Vagina (tissue), 2 donors: ENCODE measurements around the gene LRMDA. TPM values are rescaled to one million over a fixed set of nuclear protein-coding genes. Genes with fewer than 3 reads are reported as not detected.

Experiments used
- DNase-seq, 2 donors: peaks; one replicate each; pipeline ENCODE4 v3.0.0-alpha.2; 2017; ENCODE audit errors: extremely low spot score in 2 of 2
- H3K27ac ChIP-seq: fragments of 200-600 bp; sonication (generic); one replicate; pipeline ENCODE4 v1.5.1; 2019
- H3K27me3 ChIP-seq: fragments of 200-600 bp; sonication (generic); one replicate; pipeline ENCODE4 v1.5.1; 2019
- H3K36me3 ChIP-seq, 2 donors: fragments of 200-600 bp; sonication (generic); one replicate each; pipeline ENCODE4 v1.5.1; 2017 to 2019
- H3K4me1 ChIP-seq: fragments of 200-600 bp; sonication (generic); one replicate; pipeline ENCODE4 v1.5.1; 2019
- H3K4me3 ChIP-seq, 2 donors: fragments of 200-600 bp; sonication (generic); 1 replicate in 1 of 2; 2 replicates in 1 of 2; pipeline ENCODE4 v1.5.1; 2016 to 2019
- H3K9me3 ChIP-seq: fragments of 200-600 bp; sonication (generic); one replicate; pipeline ENCODE4 v1.5.1; 2019
- POLR2A ChIP-seq, 2 donors: fragments of 450-650 bp; IDR thresholded peaks; one replicate each; pipeline ENCODE4 v1.6.1; 2017; ENCODE audit warnings: antibody characterized with exemption in 2 of 2, mild to moderate bottlenecking in 2 of 2, moderate library complexity in 2 of 2
- POLR2AphosphoS5 ChIP-seq, 2 donors: sonication (generic); formaldehyde crosslinking; IDR thresholded peaks; one replicate each; pipeline ENCODE4 v1.9.0; 2017; ENCODE audit warnings: antibody characterized with exemption in 2 of 2, mild to moderate bottlenecking in 2 of 2, low read depth in 1 of 2; ENCODE audit not compliant: insufficient read depth in 1 of 2
- intact Hi-C: fragments of 100-400 bp; cut with DNase I; formaldehyde crosslinking; loops from one replicate; pipeline ENCODE4 v1.15.1; 2023
- total RNA-seq: library from RNA; depleted of rRNA; stranded (reverse); fragments of >200 nt; gene quantifications from one replicate; pipeline ENCODE4 v1.2.3, GENCODE V29; 2016
- TF ChIP-seq, protein P1 (sequence below), 3 experiments: fragments of 450-650 bp in 2 of 3; fragments of 200-600 bp in 1 of 3; sonication (generic) in 1 of 3; IDR thresholded peaks; one replicate each; pipeline ENCODE4 v1.5.1; 2017 to 2019; ENCODE audit warnings: antibody characterized with exemption in 3 of 3, mild to moderate bottlenecking in 2 of 3, moderate library complexity in 2 of 3

LRMDA gene
- total RNA-seq, 1 donor from 2014 or later = 22.6 TPM

GRCh38 chr10:75477680-75478079, 46.3 kb downstream of the LRMDA start:
- Histone ChIP-seq H3K9me3 (no peaks in the 10 kb centered on the region), H3K4me3 (no peak overlapping the region), H3K27ac (no peak overlapping the region), H3K27me3 (no peaks in the 10 kb centered on the region), H3K36me3 (no peaks in the 10 kb centered on the region), H3K4me1 (peaks cover 5% of the 10 kb centered on the region)
- TF ChIP-seq, protein P1, sequence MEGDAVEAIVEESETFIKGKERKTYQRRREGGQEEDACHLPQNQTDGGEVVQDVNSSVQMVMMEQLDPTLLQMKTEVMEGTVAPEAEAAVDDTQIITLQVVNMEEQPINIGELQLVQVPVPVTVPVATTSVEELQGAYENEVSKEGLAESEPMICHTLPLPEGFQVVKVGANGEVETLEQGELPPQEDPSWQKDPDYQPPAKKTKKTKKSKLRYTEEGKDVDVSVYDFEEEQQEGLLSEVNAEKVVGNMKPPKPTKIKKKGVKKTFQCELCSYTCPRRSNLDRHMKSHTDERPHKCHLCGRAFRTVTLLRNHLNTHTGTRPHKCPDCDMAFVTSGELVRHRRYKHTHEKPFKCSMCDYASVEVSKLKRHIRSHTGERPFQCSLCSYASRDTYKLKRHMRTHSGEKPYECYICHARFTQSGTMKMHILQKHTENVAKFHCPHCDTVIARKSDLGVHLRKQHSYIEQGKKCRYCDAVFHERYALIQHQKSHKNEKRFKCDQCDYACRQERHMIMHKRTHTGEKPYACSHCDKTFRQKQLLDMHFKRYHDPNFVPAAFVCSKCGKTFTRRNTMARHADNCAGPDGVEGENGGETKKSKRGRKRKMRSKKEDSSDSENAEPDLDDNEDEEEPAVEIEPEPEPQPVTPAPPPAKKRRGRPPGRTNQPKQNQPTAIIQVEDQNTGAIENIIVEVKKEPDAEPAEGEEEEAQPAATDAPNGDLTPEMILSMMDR (IDR thresholded peaks at IDR 0.05) = no peak
- TF ChIP-seq POLR2AphosphoS5 (IDR thresholded peaks at IDR 0.05; ENCODE audit: insufficient read depth in 1 of 2, low read depth in 1 of 2) (no peak), POLR2A (IDR thresholded peaks at IDR 0.05) (no peak)
- intact Hi-C loops = no loop called here
- DNase-seq = no peak

GRCh38 chr10:75480374-75480773, 49.0 kb downstream of the LRMDA start:
- DNase-seq = no peak
- TF ChIP-seq, protein P1 (IDR thresholded peaks at IDR 0.05) = no peak
- no peak for TF ChIP-seq POLR2A (IDR thresholded peaks at IDR 0.05)
- no peak for TF ChIP-seq POLR2AphosphoS5 (IDR thresholded peaks at IDR 0.05; ENCODE audit: insufficient read depth in 1 of 2, low read depth in 1 of 2)
- H3K9me3 ChIP-seq = no peaks in the 10 kb centered on the region
- no peaks in the 10 kb centered on the region for H3K36me3 ChIP-seq
- H3K4me3 ChIP-seq = no peak overlapping the region
- H3K27me3 ChIP-seq = no peaks in the 10 kb centered on the region
- H3K4me1 ChIP-seq = peaks cover 5% of the 10 kb centered on the region
- intact Hi-C loops = no loop called here
- no peak overlapping the region for H3K27ac ChIP-seq

DNA sequence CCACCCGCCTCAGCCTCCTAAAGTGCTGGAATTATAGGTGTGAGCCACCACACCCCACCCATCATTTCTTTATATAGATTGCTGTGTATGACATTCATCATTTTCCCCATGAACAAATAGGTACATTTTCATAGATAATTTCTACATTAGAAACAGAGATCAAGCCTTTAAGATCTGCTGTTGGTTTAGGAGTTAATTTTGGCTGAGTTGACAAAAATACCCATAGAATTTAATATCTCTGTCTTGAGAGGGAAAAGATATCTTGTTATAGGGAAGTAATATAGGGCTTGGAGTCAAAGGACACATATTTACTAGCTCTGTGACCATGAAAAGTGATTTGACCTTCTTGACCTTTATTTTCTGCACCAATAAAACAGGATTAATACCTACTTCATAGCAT, 51.8 kb downstream of the LRMDA start:
- Histone ChIP-seq H3K27ac (no peak overlapping the region), H3K36me3 (no peaks in the 10 kb centered on the region), H3K4me1 (no peaks in the 10 kb centered on the region), H3K27me3 (no peaks in the 10 kb centered on the region), H3K4me3 (no peak overlapping the region), H3K9me3 (no peaks in the 10 kb centered on the region)
- intact Hi-C loops = no loop called here
- DNase-seq = no peak
- TF ChIP-seq, protein P1 (IDR thresholded peaks at IDR 0.05) = no peak
- no peak for TF ChIP-seq POLR2A (IDR thresholded peaks at IDR 0.05)
- TF ChIP-seq POLR2AphosphoS5 (IDR thresholded peaks at IDR 0.05; ENCODE audit: insufficient read depth in 1 of 2, low read depth in 1 of 2) = no peak

DNA sequence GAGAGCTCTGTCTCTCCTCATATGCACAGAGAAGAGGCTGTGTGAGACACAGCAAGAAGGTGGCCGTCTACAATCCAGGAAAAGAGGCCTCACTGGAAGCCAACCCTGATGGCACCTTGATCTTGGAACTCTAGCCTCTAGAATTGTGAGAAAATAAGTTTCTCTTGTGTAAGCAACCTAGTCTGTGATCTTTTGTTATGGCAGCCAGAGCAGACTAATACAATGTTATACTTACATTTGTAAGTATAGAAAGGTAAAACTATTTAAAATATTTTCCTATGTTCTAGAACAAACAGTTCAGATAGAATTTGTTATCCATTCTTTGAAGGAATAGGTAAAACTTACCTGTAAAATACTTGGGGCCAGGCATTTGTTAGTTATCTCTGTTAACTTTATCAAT, 53.3 kb downstream of the LRMDA start:
- H3K9me3 ChIP-seq = no peaks in the 10 kb centered on the region
- H3K27ac ChIP-seq = no peak overlapping the region
- no peaks in the 10 kb centered on the region for H3K27me3 ChIP-seq
- DNase-seq = no peak
- TF ChIP-seq, protein P1 (IDR thresholded peaks at IDR 0.05) = no peak
- TF ChIP-seq POLR2A (IDR thresholded peaks at IDR 0.05) = no peak
- TF ChIP-seq POLR2AphosphoS5 (IDR thresholded peaks at IDR 0.05; ENCODE audit: insufficient read depth in 1 of 2, low read depth in 1 of 2) = no peak
- intact Hi-C loops = no loop called here
- H3K4me3 ChIP-seq = no peak overlapping the region
- no peaks in the 10 kb centered on the region for H3K36me3 ChIP-seq
- no peaks in the 10 kb centered on the region for H3K4me1 ChIP-seq

DNA sequence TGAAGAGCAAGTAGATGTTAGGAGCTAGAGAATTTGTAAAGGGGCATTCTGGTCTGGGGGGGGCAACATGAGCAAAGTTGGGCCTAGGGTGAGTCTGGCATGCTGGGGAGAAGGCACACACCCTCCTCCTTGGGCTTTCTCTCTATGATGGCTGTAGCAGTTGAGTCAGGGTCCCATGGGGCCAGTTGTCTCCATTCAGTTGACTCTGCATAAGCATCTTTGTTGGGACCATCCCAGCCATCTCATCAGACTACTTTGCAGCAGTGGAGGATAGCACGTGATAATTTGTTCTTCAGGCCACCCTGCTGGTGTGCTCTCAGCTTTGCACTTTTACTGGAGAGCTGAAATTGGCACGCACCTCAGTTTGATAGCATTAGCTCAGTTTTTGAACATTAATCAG, 55.2 kb downstream of the LRMDA start:
- DNase-seq = no peak
- TF ChIP-seq, protein P1 (IDR thresholded peaks at IDR 0.05) = no peak
- TF ChIP-seq POLR2AphosphoS5 (IDR thresholded peaks at IDR 0.05; ENCODE audit: insufficient read depth in 1 of 2, low read depth in 1 of 2) = no peak
- no peak for TF ChIP-seq POLR2A (IDR thresholded peaks at IDR 0.05)
- no peaks in the 10 kb centered on the region for H3K36me3 ChIP-seq
- no peaks in the 10 kb centered on the region for H3K9me3 ChIP-seq
- H3K27ac ChIP-seq = no peak overlapping the region
- no peaks in the 10 kb centered on the region for H3K4me1 ChIP-seq
- intact Hi-C loops = no loop called here
- no peaks in the 10 kb centered on the region for H3K27me3 ChIP-seq
- no peak overlapping the region for H3K4me3 ChIP-seq
